ENCODE measurements around the gene LRMDA. TPM values are rescaled to one million over a fixed set of nuclear protein-coding genes. Genes with fewer than 3 reads are reported as not detected.

The LRMDA gene
- total RNA-seq, 4 donors from 2014 or later, result 2.2 to 7.8 (median 4.5) TPM

DNA sequence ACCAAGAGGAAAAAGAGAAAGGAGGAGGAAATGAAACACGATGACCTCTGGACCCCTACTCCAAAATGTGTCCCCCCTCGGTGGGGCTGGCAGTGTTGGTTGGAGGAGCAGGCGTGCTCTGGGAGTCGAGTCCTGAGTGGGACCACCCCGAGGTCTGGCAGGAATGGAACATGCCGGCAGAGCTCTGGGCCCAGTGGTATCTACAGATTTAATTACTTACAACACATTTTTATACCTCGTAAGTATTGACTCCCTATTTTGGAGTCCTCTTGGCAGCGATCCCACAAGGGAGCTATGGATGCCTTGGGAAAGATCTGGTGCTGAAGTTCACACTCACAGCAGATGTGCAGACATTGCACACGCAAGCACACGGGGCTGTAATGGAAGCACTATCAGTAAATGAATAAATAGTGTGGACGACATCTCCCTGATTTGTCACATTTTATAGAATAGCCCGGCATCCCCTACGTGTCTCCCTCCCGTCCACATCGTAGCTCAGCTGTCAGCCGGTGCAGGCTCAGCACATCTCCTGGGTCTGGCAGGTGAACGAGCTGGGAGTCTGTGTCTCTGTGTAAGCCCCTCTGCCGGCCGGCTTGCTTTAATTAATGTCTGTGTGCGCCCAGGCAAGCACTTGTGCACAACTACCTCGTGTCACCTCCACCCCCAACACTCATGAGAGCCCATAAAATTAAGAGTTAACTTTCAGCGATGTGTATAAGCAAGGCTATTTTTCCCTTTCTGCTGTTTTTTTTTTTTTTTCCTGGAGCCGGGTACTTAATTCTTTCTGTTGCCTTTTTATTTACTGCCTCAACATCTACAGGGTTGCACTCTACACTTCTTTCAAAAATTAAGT lies 603.2 kb downstream of the LRMDA start:
- H3K4me3 ChIP-seq, result no peak overlapping the region
- peaks cover 0 to 40% (median 12%) of the 10 kb centered on the region in 4 donors for H3K4me1 ChIP-seq
- peak overlapping the region in 1 of 4 donors; percentile 48 for H3K27ac ChIP-seq
- H3K36me3 ChIP-seq, result no peaks in the 10 kb centered on the region
- TF ChIP-seq, protein P1, sequence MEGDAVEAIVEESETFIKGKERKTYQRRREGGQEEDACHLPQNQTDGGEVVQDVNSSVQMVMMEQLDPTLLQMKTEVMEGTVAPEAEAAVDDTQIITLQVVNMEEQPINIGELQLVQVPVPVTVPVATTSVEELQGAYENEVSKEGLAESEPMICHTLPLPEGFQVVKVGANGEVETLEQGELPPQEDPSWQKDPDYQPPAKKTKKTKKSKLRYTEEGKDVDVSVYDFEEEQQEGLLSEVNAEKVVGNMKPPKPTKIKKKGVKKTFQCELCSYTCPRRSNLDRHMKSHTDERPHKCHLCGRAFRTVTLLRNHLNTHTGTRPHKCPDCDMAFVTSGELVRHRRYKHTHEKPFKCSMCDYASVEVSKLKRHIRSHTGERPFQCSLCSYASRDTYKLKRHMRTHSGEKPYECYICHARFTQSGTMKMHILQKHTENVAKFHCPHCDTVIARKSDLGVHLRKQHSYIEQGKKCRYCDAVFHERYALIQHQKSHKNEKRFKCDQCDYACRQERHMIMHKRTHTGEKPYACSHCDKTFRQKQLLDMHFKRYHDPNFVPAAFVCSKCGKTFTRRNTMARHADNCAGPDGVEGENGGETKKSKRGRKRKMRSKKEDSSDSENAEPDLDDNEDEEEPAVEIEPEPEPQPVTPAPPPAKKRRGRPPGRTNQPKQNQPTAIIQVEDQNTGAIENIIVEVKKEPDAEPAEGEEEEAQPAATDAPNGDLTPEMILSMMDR (IDR thresholded peaks at IDR 0.05), result no peak
- TF ChIP-seq POLR2AphosphoS5 (IDR thresholded peaks at IDR 0.05) (no peak), POLR2A (IDR thresholded peaks at IDR 0.05) (no peak), EP300 (IDR thresholded peaks at IDR 0.05; ENCODE audit: low read depth) (no peak)
- DNase-seq, result no peak
- no peaks in the 10 kb centered on the region for H3K27me3 ChIP-seq
- no peaks in the 10 kb centered on the region for H3K9me3 ChIP-seq
- intact Hi-C loops (cut with DNase I; ENCODE audit: low total_unique reads), result no loop called here
- 65 to 66% methylated on average over 5 to 23 of the region's 23 CpGs for WGBS, 2 donors (ENCODE audit: low coverage in 1 of 2)
- in situ Hi-C loops (cut with MboI; ENCODE audit: low pct_ligation_motif_present in 1 of 4, low pct_unique_long_range_greater_than_20kb in 1 of 4, low sequenced_read_pairs in 3 of 4), result loop anchor here (25.0 kb wide), 2 partner anchors 622 to 647 kb away; partner anchors contain the start of gene ZNF503 (in 2 of the 4)

DNA sequence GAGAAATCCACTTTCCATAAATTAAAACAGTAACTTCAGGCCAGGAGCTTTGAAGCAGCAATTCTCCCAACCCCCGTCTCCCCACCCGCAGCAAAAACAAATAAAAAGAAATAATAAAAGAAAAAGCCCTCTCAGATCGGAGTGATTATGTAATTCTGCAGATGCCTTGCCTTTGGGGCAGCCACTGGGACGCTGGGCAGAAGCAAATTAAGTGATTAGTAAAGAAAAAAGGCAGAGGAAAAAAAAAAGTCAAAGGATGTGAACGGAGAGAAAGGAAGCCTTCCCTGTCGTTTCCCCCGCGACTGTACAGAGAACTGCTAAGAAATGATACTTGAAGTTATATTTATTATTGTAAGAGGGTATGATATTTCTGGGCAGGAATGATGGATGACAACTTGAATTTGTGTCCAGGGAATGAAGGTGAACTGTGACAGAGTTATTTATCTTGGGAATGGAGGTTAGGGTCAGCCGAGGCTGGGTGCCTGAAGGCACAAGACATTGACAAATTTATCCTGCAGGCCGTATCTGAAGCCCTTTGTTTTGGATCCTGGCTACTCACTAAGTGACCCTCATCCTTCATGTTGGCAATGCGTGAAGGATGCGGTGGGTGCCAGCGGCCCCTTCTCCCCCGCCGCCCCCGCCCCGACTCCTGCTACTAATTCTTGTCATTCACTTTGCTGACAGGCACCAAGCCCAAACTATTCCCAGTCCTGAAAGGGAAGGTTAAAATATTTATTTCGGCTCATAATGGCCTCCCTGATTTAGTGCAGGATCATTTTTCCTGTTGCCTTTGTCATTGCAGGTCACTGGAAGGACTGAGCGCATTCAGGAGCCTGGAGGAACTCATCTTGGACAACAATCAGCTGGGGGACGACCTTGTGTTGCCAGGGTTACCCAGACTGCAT lies 604.0 kb downstream of the LRMDA start:
- H3K9me3 ChIP-seq, result no peaks in the 10 kb centered on the region
- peaks cover 0 to 40% (median 12%) of the 10 kb centered on the region in 4 donors for H3K4me1 ChIP-seq
- no peak overlapping the region for H3K4me3 ChIP-seq
- DNase-seq, result no peak
- no peaks in the 10 kb centered on the region for H3K36me3 ChIP-seq
- intact Hi-C loops (cut with DNase I; ENCODE audit: low total_unique reads) (loop anchor here (2.0 kb wide), 1 partner anchor 635 kb away; the partner anchor contains the start of gene ZNF503), in situ Hi-C loops (cut with MboI; ENCODE audit: low pct_ligation_motif_present in 1 of 4, low pct_unique_long_range_greater_than_20kb in 1 of 4, low sequenced_read_pairs in 3 of 4) (loop anchor here (25.0 kb wide), 2 partner anchors 623 to 648 kb away; partner anchors contain the start of gene ZNF503 (in 2 of the 4))
- 59 to 70% methylated on average over 9 to 20 of the region's 20 CpGs for WGBS, 2 donors (ENCODE audit: low coverage in 1 of 2)
- H3K27ac ChIP-seq, result peak overlapping the region in 2 of 4 donors; percentile 44 to 48
- H3K27me3 ChIP-seq, result no peaks in the 10 kb centered on the region
- TF ChIP-seq POLR2AphosphoS5 (IDR thresholded peaks at IDR 0.05) (no peak), POLR2A (IDR thresholded peaks at IDR 0.05) (no peak), EP300 (IDR thresholded peaks at IDR 0.05; ENCODE audit: low read depth) (no peak)
- TF ChIP-seq, protein P1 (IDR thresholded peaks at IDR 0.05), result no peak

DNA sequence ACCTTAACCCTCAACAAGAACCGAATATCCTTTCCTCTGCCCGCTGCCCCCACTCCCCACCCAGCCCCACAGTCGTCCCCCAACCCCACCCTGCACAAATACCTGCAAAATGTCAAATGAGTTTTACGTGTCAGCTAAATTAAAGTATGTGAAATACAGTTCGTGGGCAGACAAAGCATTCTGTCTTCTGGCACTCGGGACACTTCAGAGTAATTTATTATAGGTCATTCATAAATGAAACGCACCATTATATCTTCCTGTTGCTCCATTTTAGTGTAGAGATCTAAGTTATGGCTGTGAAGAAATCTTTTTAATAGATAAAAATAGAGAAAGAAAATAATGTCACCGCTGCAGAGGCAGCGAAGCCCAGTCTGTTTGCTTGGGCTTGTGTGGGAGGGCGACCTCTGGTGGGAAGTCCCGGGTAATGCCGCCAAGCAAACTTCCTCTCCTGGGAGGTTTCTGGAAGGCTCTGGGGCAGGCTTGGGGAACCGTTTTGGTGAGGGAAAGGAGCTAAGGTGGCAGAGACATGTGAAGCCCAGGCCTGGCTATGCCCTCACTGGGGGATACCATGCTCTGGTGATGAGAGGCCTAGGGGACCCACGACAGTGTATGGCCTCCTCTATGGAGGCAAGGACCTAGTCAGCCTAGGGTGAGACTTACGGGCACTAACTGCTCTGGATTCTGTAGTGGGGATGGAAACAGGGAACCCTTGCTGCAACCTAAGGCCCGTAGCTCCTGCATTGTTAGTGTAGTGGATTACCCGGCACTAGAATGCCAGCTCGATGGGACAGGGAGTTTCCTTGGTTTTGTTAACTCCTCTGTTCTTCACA lies 604.9 kb downstream of the LRMDA start:
- H3K27me3 ChIP-seq, result no peaks in the 10 kb centered on the region
- peaks cover 0 to 40% (median 12%) of the 10 kb centered on the region in 4 donors for H3K4me1 ChIP-seq
- in situ Hi-C loops (cut with MboI; ENCODE audit: low pct_ligation_motif_present in 1 of 4, low pct_unique_long_range_greater_than_20kb in 1 of 4, low sequenced_read_pairs in 3 of 4), result loop anchor here (25.0 kb wide), 2 partner anchors 624 to 649 kb away; partner anchors contain the start of gene ZNF503 (in 2 of the 4)
- H3K9me3 ChIP-seq, result no peaks in the 10 kb centered on the region
- intact Hi-C loops (cut with DNase I; ENCODE audit: low total_unique reads), result loop anchor here (2.0 kb wide), 1 partner anchor 636 kb away; the partner anchor contains the start of gene ZNF503
- TF ChIP-seq, protein P1 (IDR thresholded peaks at IDR 0.05), result peak; percentile 86 to 95 (median 90)
- TF ChIP-seq POLR2AphosphoS5 (IDR thresholded peaks at IDR 0.05) (peak in 2 of 3 donors; percentile 21 to 23), EP300 (IDR thresholded peaks at IDR 0.05; ENCODE audit: low read depth) (no peak)
- H3K36me3 ChIP-seq, result no peaks in the 10 kb centered on the region
- no peak overlapping the region for H3K4me3 ChIP-seq
- peak overlapping the region in 2 of 4 donors; percentile 44 to 48 for H3K27ac ChIP-seq
- DNase-seq, result peak; percentile 78
- 23 to 29% methylated on average over 4 to 18 of the region's 18 CpGs for WGBS, 2 donors (ENCODE audit: low coverage in 1 of 2)

All from transverse colon (tissue), 4 donors.